GM12878 (cell line): ENCODE measurements around the gene FRZB.

Source experiments
- EZH2 ChIP-seq: IDR thresholded peaks from 2 replicates; pipeline ENCODE4 v1.6.1; 2012; ENCODE audit warnings: low read depth, mild to moderate bottlenecking, control low read depth, inconsistent platforms, low read length, borderline replicate concordance; ENCODE audit not compliant: control insufficient read depth
- NFIC ChIP-seq: IDR thresholded peaks from 2 replicates; pipeline ENCODE4 v1.6.1; 2012; ENCODE audit warnings: low read depth, mild to moderate bottlenecking, inconsistent platforms, low read length, moderate library complexity
- SIN3A ChIP-seq: IDR thresholded peaks from 2 replicates; pipeline ENCODE4 v1.6.1; 2012; ENCODE audit warnings: low read depth, low read length, improper control_type of control experiment
- TCF3 ChIP-seq: IDR thresholded peaks from 2 replicates; pipeline ENCODE4 v1.6.1; 2012; ENCODE audit warnings: low read depth, mild to moderate bottlenecking, low read length, borderline replicate concordance; ENCODE audit not compliant: insufficient read depth
- TF ChIP-seq, protein P1 (sequence below), 3 experiments: IDR thresholded peaks in 2 of 3; conservative IDR thresholded peaks in 1 of 3; 2 replicates each; pipeline ENCODE4 v1.5.1; 2011; ENCODE audit warnings: low read depth in 3 of 3, low read length in 3 of 3, mild to moderate bottlenecking in 3 of 3, control low read depth in 2 of 3, moderate library complexity in 2 of 3, inconsistent platforms in 1 of 3, mixed read lengths in 1 of 3; ENCODE audit not compliant: control insufficient read depth in 2 of 3, insufficient read depth in 1 of 3; ENCODE audit errors: extremely low read depth in 1 of 3

DNA sequence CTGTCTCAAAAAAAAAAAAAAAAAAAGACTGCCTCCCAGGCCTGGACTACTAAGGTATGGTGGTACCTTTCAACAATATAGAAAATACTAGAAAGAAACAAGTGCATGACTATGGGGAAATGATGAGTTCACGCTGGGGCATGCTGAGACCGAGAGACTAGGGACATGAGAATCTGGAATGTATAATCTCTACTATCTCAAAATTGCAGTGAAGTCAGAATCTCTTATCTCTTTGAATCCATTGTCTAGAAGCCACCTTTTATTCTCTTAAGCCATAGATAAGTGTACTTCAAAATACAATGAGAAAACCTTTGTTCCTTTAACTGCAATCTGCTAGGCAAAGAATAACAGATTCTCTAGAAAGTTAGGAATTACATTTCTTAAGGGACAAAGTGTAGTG lies 5.6 kb downstream of the FRZB start:
- TF ChIP-seq, protein P1, sequence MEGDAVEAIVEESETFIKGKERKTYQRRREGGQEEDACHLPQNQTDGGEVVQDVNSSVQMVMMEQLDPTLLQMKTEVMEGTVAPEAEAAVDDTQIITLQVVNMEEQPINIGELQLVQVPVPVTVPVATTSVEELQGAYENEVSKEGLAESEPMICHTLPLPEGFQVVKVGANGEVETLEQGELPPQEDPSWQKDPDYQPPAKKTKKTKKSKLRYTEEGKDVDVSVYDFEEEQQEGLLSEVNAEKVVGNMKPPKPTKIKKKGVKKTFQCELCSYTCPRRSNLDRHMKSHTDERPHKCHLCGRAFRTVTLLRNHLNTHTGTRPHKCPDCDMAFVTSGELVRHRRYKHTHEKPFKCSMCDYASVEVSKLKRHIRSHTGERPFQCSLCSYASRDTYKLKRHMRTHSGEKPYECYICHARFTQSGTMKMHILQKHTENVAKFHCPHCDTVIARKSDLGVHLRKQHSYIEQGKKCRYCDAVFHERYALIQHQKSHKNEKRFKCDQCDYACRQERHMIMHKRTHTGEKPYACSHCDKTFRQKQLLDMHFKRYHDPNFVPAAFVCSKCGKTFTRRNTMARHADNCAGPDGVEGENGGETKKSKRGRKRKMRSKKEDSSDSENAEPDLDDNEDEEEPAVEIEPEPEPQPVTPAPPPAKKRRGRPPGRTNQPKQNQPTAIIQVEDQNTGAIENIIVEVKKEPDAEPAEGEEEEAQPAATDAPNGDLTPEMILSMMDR (IDR thresholded peaks at IDR 0.05 in 2 of 3, conservative IDR thresholded peaks at IDR 0.05 in 1 of 3; ENCODE audit: control insufficient read depth in 2 of 3, extremely low read depth in 1 of 3, insufficient read depth in 1 of 3, low read depth in 3 of 3, low read length in 3 of 3): no peak
- TF ChIP-seq SIN3A (no peak), TCF3 (no peak), EZH2 (no peak), NFIC (no peak)
